OCI-LY3 (cell line): ENCODE results near the gene NOB1.

Source experiments
- H2AFZ ChIP-seq: fragments of 200-600, 300-600 bp; shearing (Covaris generic); 2 replicates; pipeline ENCODE4 v1.6.0; 2014; ENCODE audit warnings: antibody characterized with exemption, low read depth, low read length
- H3K27ac ChIP-seq: fragments of 200-600, 300-600 bp; sonication (generic); 2 replicates; pipeline ENCODE4 v1.5.1; 2014; ENCODE audit warnings: mild to moderate bottlenecking, low read length, moderate library complexity, mixed read lengths
- H3K27me3 ChIP-seq: fragments of 200-600, 300-600 bp; sonication (generic); 2 replicates; pipeline ENCODE4 v1.6.1; 2014; ENCODE audit warnings: low read depth, low read length, mixed read lengths
- H3K36me3 ChIP-seq: fragments of 200-600, 300-600 bp; sonication (generic); replicated peaks from 2 replicates; pipeline ENCODE3; 2014; ENCODE audit warnings: low read depth, low read length, mixed read lengths
- H3K4me1 ChIP-seq: fragments of 300-600, 200-600 bp; sonication (generic); 2 replicates; pipeline ENCODE4 v1.6.1; 2014; ENCODE audit warnings: low read length, mixed read lengths
- H3K4me2 ChIP-seq: fragments of 200-600, 300-600 bp; sonication (generic); 2 replicates; pipeline ENCODE4 v1.6.1; 2014; ENCODE audit warnings: low read length, mixed read lengths
- H3K4me3 ChIP-seq: fragments of 300-600, 200-600 bp; sonication (generic); 2 replicates; pipeline ENCODE4 v1.5.1; 2014; ENCODE audit warnings: antibody characterized with exemption, mild to moderate bottlenecking, low read length, moderate library complexity
- H3K79me2 ChIP-seq: fragments of 300-600, 200-600 bp; shearing (Covaris generic); 2 replicates; pipeline ENCODE4 v1.6.1; 2014; ENCODE audit warnings: mild to moderate bottlenecking, low read length, mixed read lengths
- H3K9ac ChIP-seq: fragments of 300-600, 200-600 bp; shearing (Covaris generic); 2 replicates; pipeline ENCODE4 v1.6.0; 2014; ENCODE audit warnings: mild to moderate bottlenecking, low read length, moderate library complexity
- H3K9me3 ChIP-seq: fragments of 200-600, 300-600 bp; shearing (Covaris generic); 2 replicates; pipeline ENCODE4 v1.6.1; 2014; ENCODE audit warnings: low read length, mixed read lengths; ENCODE audit not compliant: insufficient read depth
- H4K20me1 ChIP-seq: fragments of 200-600, 300-600 bp; sonication (generic); 2 replicates; pipeline ENCODE4 v1.6.1; 2016; ENCODE audit warnings: low read length, mixed read lengths; ENCODE audit not compliant: insufficient read depth
- EZH2phosphoT487 ChIP-seq: fragments of 200-600 bp; shearing (Covaris generic); IDR thresholded peaks from 2 replicates; pipeline ENCODE4 v1.6.1; 2018; ENCODE audit warnings: antibody characterized with exemption, mixed run types, low read depth
- TF ChIP-seq, protein P1 (sequence below): fragments of 200-600, 300-600 bp; sonication (generic); IDR thresholded peaks from 2 replicates; pipeline ENCODE4 v1.5.1; 2014; ENCODE audit warnings: antibody characterized with exemption, low read length, low read depth

Gene NOB1

GRCh38 chr16:69775563-69775962 lies 20.8 kb upstream of the NOB1 start:
- TF ChIP-seq, protein P1, sequence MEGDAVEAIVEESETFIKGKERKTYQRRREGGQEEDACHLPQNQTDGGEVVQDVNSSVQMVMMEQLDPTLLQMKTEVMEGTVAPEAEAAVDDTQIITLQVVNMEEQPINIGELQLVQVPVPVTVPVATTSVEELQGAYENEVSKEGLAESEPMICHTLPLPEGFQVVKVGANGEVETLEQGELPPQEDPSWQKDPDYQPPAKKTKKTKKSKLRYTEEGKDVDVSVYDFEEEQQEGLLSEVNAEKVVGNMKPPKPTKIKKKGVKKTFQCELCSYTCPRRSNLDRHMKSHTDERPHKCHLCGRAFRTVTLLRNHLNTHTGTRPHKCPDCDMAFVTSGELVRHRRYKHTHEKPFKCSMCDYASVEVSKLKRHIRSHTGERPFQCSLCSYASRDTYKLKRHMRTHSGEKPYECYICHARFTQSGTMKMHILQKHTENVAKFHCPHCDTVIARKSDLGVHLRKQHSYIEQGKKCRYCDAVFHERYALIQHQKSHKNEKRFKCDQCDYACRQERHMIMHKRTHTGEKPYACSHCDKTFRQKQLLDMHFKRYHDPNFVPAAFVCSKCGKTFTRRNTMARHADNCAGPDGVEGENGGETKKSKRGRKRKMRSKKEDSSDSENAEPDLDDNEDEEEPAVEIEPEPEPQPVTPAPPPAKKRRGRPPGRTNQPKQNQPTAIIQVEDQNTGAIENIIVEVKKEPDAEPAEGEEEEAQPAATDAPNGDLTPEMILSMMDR: no peak
- TF ChIP-seq EZH2phosphoT487: no peak
- H3K27ac ChIP-seq: no peak overlapping the region
- no peak overlapping the region for H2AFZ ChIP-seq
- H3K27me3 ChIP-seq: no peaks in the 10 kb centered on the region
- no peaks in the 10 kb centered on the region for H4K20me1 ChIP-seq
- H3K9ac ChIP-seq: no peak overlapping the region
- H3K4me2 ChIP-seq: no peak overlapping the region
- H3K4me3 ChIP-seq: no peak overlapping the region
- H3K79me2 ChIP-seq: peaks cover 27% of the 10 kb centered on the region
- H3K36me3 ChIP-seq: peaks cover 19% of the 10 kb centered on the region
- H3K4me1 ChIP-seq: peaks cover 32% of the 10 kb centered on the region
- H3K9me3 ChIP-seq: peaks cover 11% of the 10 kb centered on the region; the same call in 1 of the 2 replicates

- no peak overlapping the region for H3K4me3 ChIP-seq
- H3K36me3 ChIP-seq: peaks cover 18% of the 10 kb centered on the region
- H3K4me2 ChIP-seq: 0 out of 2 replicates have a peak overlapping the region, but pooled peaks have one; percentile 1
- no peak overlapping the region for H3K9ac ChIP-seq
- H2AFZ ChIP-seq: no peak overlapping the region
- peaks cover 45% of the 10 kb centered on the region for H3K4me1 ChIP-seq
- no peaks in the 10 kb centered on the region; the same call in 1 of the 2 replicates for H4K20me1 ChIP-seq
- H3K27ac ChIP-seq: no peak overlapping the region
- H3K9me3 ChIP-seq: peaks cover 11% of the 10 kb centered on the region; the same call in 1 of the 2 replicates
- peaks cover 44% of the 10 kb centered on the region for H3K79me2 ChIP-seq
- H3K27me3 ChIP-seq: no peaks in the 10 kb centered on the region
- no peak for TF ChIP-seq EZH2phosphoT487
- TF ChIP-seq, protein P1: no peak
Measured at GRCh38 chr16:69773260-69773947, 18.7 kb upstream of the NOB1 start.

DNA sequence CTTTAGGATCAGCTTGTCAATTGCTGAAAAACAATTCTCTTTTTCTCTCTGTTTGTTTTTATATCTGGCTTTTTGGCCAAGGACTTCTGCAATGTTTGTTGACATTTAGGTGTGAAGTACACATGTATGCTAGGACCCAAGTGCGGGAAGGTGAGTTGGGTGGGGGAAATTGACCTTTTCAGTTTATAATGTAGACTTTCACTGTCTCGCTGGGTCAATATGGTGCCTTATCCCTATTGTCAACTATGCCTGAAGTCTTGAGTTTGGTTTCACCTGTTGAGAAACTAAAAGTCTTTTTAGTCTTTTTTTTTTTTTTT lies 16.9 kb upstream of the NOB1 start:
- Histone ChIP-seq H3K27me3 (no peaks in the 10 kb centered on the region), H3K9ac (no peak overlapping the region), H3K4me3 (0 out of 2 replicates have a peak overlapping the region, but pooled peaks have one; percentile 19), H3K4me2 (peak overlapping the region; percentile 57), H4K20me1 (no peaks in the 10 kb centered on the region; the same call in 1 of the 2 replicates), H2AFZ (no peak overlapping the region), H3K4me1 (peaks cover 58% of the 10 kb centered on the region), H3K36me3 (peaks cover 16% of the 10 kb centered on the region), H3K27ac (no peak overlapping the region), H3K79me2 (peaks cover 45% of the 10 kb centered on the region), H3K9me3 (peaks cover 11% of the 10 kb centered on the region; the same call in 1 of the 2 replicates)
- TF ChIP-seq, protein P1: no peak
- TF ChIP-seq EZH2phosphoT487: no peak

DNA sequence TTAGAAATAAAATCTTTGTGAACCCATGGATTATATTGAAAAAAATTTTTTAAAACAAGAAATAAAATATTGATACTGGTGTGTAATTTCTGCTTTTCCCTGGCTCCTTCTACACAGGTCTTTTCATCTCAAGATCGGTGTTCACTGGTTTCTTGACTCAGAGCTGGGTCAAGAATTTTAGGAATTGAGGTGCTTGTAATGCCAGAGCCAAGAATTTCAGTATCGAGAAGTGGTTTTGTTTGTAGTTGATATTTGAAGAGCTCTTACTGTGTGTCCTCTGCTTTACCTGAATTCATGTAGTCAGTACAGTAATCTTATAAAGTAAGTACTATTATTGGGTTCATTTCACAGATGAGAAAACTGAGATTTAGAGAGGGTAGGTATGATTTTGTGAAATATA lies 14.7 kb upstream of the NOB1 start:
- Histone ChIP-seq H2AFZ (no peak overlapping the region), H3K4me1 (peaks cover 58% of the 10 kb centered on the region), H3K4me2 (no peak overlapping the region), H4K20me1 (no peaks in the 10 kb centered on the region; the same call in 1 of the 2 replicates), H3K9me3 (no peaks in the 10 kb centered on the region), H3K27me3 (no peaks in the 10 kb centered on the region), H3K79me2 (peaks cover 43% of the 10 kb centered on the region), H3K36me3 (no peaks in the 10 kb centered on the region), H3K4me3 (no peak overlapping the region), H3K27ac (no peak overlapping the region), H3K9ac (no peak overlapping the region)
- no peak for TF ChIP-seq EZH2phosphoT487
- TF ChIP-seq, protein P1: no peak
